ENCODE data around the gene TUT1.

DNA sequence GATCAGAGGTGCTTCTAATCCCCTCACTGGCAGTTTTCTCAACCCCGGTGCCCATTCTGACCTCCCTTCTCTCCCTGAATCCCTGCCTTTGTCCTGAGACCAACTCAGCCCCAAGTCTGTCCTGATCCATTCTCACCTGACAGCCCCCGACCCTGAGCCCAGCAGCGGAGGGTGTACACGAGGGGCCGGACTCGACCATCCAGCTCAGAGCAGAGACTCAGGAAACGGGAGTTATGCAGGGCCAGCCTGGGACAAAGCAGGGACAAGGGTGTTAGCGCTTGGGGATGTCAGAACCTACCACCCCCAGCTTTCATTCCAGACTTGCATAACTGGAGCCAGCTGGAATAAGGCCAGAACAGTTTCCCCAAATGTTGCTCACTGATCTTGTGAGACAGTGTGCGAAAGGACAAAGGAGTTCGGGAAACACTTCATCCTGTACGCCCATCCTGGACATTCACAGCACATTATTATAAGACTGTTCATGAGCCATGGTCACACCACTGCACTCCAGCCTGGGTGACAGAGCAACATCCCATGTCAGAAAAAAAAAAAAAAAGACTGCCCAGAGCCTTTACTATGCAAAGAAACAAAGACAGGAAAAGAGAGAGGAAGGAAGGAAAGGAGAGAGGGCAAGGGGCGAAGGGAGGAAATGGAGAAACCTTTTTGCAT lies 14.1 kb downstream of the TUT1 start:
- no peak for TF ChIP-seq POLR2AphosphoS5 (IDR thresholded peaks at IDR 0.05; ENCODE audit: borderline replicate concordance, low read depth, low read length)
- TF ChIP-seq EZH2 (IDR thresholded peaks at IDR 0.05) = no peak
- no peak for TF ChIP-seq FOXP2 (optimal IDR thresholded peaks at IDR 0.05; ENCODE audit: control extremely low read depth, extremely low read length, insufficient read depth)
